H1 (cell line): ENCODE results near the gene MECP2. TPM values are rescaled to one million over a fixed set of nuclear protein-coding genes. Genes with fewer than 3 reads are reported as not detected.

Source experiments
- CTCF ChIA-PET: fragments of 300-600 bp; sonication (Branson Sonifier 250); formaldehyde crosslinking; loops from one replicate; lab custom pipeline; 2021; ENCODE audit not compliant: partially characterized antibody; lab: Charles Lee
- POLR2A ChIA-PET: fragments of 300-600 bp; sonication (Branson Sonifier 250); formaldehyde crosslinking; loops from one replicate; lab custom pipeline; 2021; ENCODE audit warnings: inconsistent platforms; ENCODE audit not compliant: partially characterized antibody; lab: Charles Lee
- DNase-seq, 2 experiments: peaks; one replicate each; pipeline versions ENCODE4 v3.0.0 to v3.0.0-alpha.2; 2010 to 2022; ENCODE audit warnings: low spot score in 2 of 2, low read depth in 1 of 2, mixed read lengths in 1 of 2
- FAIRE-seq: peaks from 2 replicates; lab custom pipeline; 2011; peaks lifted over from hg19 to GRCh38; lab: Jason Lieb, UNC
- H2AFZ ChIP-seq: 2 replicates; pipeline ENCODE4 v1.8.1; 2012; ENCODE audit warnings: low read length, inconsistent platforms
- H2AK5ac ChIP-seq: 2 replicates; pipeline ENCODE4 v1.6.1; 2013; ENCODE audit warnings: low read depth, low read length
- H2BK120ac ChIP-seq: replicated peaks from 2 replicates; pipeline ENCODE3; 2013; ENCODE audit warnings: low read depth, low read length, inconsistent platforms
- H2BK12ac ChIP-seq: 2 replicates; pipeline ENCODE4 v1.6.1; 2013; ENCODE audit warnings: low read depth, low read length
- H2BK15ac ChIP-seq: 2 replicates; pipeline ENCODE4 v1.6.1; 2013; ENCODE audit warnings: low read length
- H2BK20ac ChIP-seq: 2 replicates; pipeline ENCODE4 v1.6.1; 2013; ENCODE audit warnings: low read length
- H2BK5ac ChIP-seq: 2 replicates; pipeline ENCODE4 v1.6.1; 2013; ENCODE audit warnings: low read depth, low read length
- H3K14ac ChIP-seq: 2 replicates; pipeline ENCODE4 v1.6.1; 2013; ENCODE audit warnings: inconsistent platforms; ENCODE audit not compliant: insufficient read length
- H3K18ac ChIP-seq: 2 replicates; pipeline ENCODE4 v1.6.1; 2013; ENCODE audit warnings: low read length; ENCODE audit errors: extremely low read depth
- H3K23ac ChIP-seq: 2 replicates; pipeline ENCODE4 v1.6.1; 2013; ENCODE audit warnings: inconsistent platforms; ENCODE audit not compliant: insufficient read length
- H3K23me2 ChIP-seq: 2 replicates; pipeline ENCODE4 v1.6.1; 2013; ENCODE audit warnings: low read depth, low read length
- H3K27ac ChIP-seq: 2 replicates; pipeline ENCODE4 v1.6.1; 2011; ENCODE audit warnings: low read depth, low read length, inconsistent platforms
- H3K27me3 ChIP-seq, 4 experiments: replicated peaks in 1 of 4; 1 replicate in 1 of 4; 2 replicates in 3 of 4; pipeline versions ENCODE4 v1.6.1 to v1.8.1; 2011 to 2013; ENCODE audit warnings: low read length in 3 of 4, mild to moderate bottlenecking in 3 of 4, inconsistent platforms in 2 of 4, mixed read lengths in 2 of 4, moderate library complexity in 1 of 4; ENCODE audit not compliant: control insufficient read depth in 3 of 4, insufficient read depth in 3 of 4; ENCODE audit errors: extremely low read depth in 1 of 4
- H3K36me3 ChIP-seq, 4 experiments: 2 replicates each; pipeline versions ENCODE4 v1.6.1 to v1.8.1; 2011 to 2013; ENCODE audit warnings: mild to moderate bottlenecking in 4 of 4, low read length in 3 of 4, moderate library complexity in 2 of 4, control low read depth in 1 of 4, inconsistent platforms in 1 of 4; ENCODE audit not compliant: insufficient read depth in 4 of 4, control insufficient read depth in 2 of 4
- H3K4ac ChIP-seq: replicated peaks from 2 replicates; pipeline ENCODE3; 2013; ENCODE audit warnings: low read length, low read depth, mixed read lengths, inconsistent platforms; ENCODE audit not compliant: insufficient read length
- H3K4me1 ChIP-seq, 4 experiments: replicated peaks in 1 of 4; 1 replicate in 1 of 4; 2 replicates in 3 of 4; pipeline versions ENCODE4 v1.6.1 to v1.8.1; 2011 to 2013; ENCODE audit warnings: low read length in 3 of 4, inconsistent platforms in 2 of 4, mixed read lengths in 1 of 4; ENCODE audit not compliant: insufficient read depth in 4 of 4, control insufficient read depth in 3 of 4
- H3K4me2 ChIP-seq, 2 experiments: 2 replicates each; pipeline versions ENCODE4 v1.6.1 to v1.8.1; 2011 to 2013; ENCODE audit warnings: low read depth in 2 of 2, low read length in 2 of 2, control low read depth in 1 of 2, inconsistent platforms in 1 of 2, mild to moderate bottlenecking in 1 of 2; ENCODE audit not compliant: insufficient read depth in 1 of 2
- H3K4me3 ChIP-seq, 4 experiments: fragments of 200-600, 300-600 bp in 1 of 4; sonication (generic), shearing (Covaris generic), sonication (Bioruptor Twin) in 1 of 4; 2 replicates each; pipeline versions ENCODE4 v1.5.1 to v1.8.1; 2011 to 2016; ENCODE audit warnings: low read length in 4 of 4, low read depth in 3 of 4, control low read depth in 2 of 4, inconsistent platforms in 2 of 4, mild to moderate bottlenecking in 2 of 4, mixed read lengths in 1 of 4, moderate library complexity in 1 of 4; ENCODE audit not compliant: insufficient read depth in 2 of 4; ENCODE audit errors: extremely low read depth in 1 of 4
- H3K56ac ChIP-seq: replicated peaks from 2 replicates; pipeline ENCODE3; 2013; ENCODE audit warnings: low read depth, mild to moderate bottlenecking, mixed read lengths, low read length, inconsistent platforms; ENCODE audit not compliant: insufficient read length
- H3K79me1 ChIP-seq: 2 replicates; pipeline ENCODE4 v1.6.1; 2013; ENCODE audit warnings: low read depth, low read length, control low read depth
- H3K79me2 ChIP-seq, 2 experiments: 2 replicates each; pipeline versions ENCODE4 v1.6.1 to v1.8.1; 2012 to 2013; ENCODE audit warnings: low read length in 2 of 2, mild to moderate bottlenecking in 2 of 2, inconsistent platforms in 1 of 2; ENCODE audit not compliant: insufficient read depth in 2 of 2, control insufficient read depth in 1 of 2
- H3K9ac ChIP-seq, 4 experiments: replicated peaks in 1 of 4; 1 replicate in 1 of 4; 2 replicates in 3 of 4; pipeline versions ENCODE4 v1.6.1 to v1.8.1; 2011 to 2013; ENCODE audit warnings: low read depth in 3 of 4, low read length in 3 of 4, control low read depth in 2 of 4, mild to moderate bottlenecking in 2 of 4, moderate library complexity in 2 of 4, inconsistent platforms in 1 of 4; ENCODE audit errors: extremely low read depth in 1 of 4
- H3K9me3 ChIP-seq, 2 experiments: 2 replicates each; pipeline versions ENCODE4 v1.6.1 to v1.8.1; 2012 to 2013; ENCODE audit warnings: mild to moderate bottlenecking in 2 of 2, moderate library complexity in 2 of 2, control low read depth in 1 of 2, inconsistent platforms in 1 of 2, low read depth in 1 of 2, low read length in 1 of 2, mixed read lengths in 1 of 2; ENCODE audit not compliant: insufficient read depth in 2 of 2
- H4K20me1 ChIP-seq, 2 experiments: replicated peaks in 1 of 2; 2 replicates each; pipeline versions ENCODE3 to v1.8.1; 2011 to 2013; ENCODE audit warnings: inconsistent platforms in 2 of 2, low read length in 2 of 2, mild to moderate bottlenecking in 1 of 2; ENCODE audit not compliant: insufficient read depth in 2 of 2, control insufficient read depth in 1 of 2
- H4K5ac ChIP-seq: 2 replicates; pipeline ENCODE4 v1.6.1; 2013; ENCODE audit warnings: low read length, low read depth, mixed read lengths, inconsistent platforms; ENCODE audit not compliant: insufficient read length
- H4K8ac ChIP-seq: 2 replicates; pipeline ENCODE4 v1.8.0; 2013; ENCODE audit warnings: mild to moderate bottlenecking, moderate library complexity, low read length, inconsistent platforms; ENCODE audit not compliant: insufficient read depth; ENCODE audit errors: extremely low read depth
- H4K91ac ChIP-seq: replicated peaks from 2 replicates; pipeline ENCODE3; 2013; ENCODE audit warnings: low read length, mixed read lengths, inconsistent platforms; ENCODE audit not compliant: insufficient read length
- CBX5 ChIP-seq: fragments of 300-800, 300-1000 bp; sonication (generic); IDR thresholded peaks from 2 replicates; pipeline ENCODE4 v1.7.1; 2016; ENCODE audit warnings: antibody characterized with exemption, low read length, low read depth
- EP300 ChIP-seq, 2 experiments: IDR thresholded peaks; 1 replicate in 1 of 2; 2 replicates in 1 of 2; pipeline ENCODE4 v1.6.1; 2011 to 2012; ENCODE audit warnings: low read depth in 2 of 2, low read length in 2 of 2, mild to moderate bottlenecking in 2 of 2, borderline replicate concordance in 1 of 2, inconsistent platforms in 1 of 2, moderate library complexity in 1 of 2
- GTF2F1 ChIP-seq: IDR thresholded peaks from 2 replicates; pipeline ENCODE4 v1.6.1; 2012; ENCODE audit warnings: low read depth, low read length, improper control_type of control experiment, borderline replicate concordance
- JUN ChIP-seq: IDR thresholded peaks from 2 replicates; pipeline ENCODE4 v1.6.1; 2011; ENCODE audit warnings: low read depth, mild to moderate bottlenecking, improper control_type of control experiment, low read length
- SIRT6 ChIP-seq: IDR thresholded peaks from one replicate; pipeline ENCODE4 v1.7.1; 2012; ENCODE audit warnings: low read length, inconsistent platforms
- SIX5 ChIP-seq: IDR thresholded peaks from 2 replicates; pipeline ENCODE4 v1.6.1; 2011; ENCODE audit warnings: mild to moderate bottlenecking, low read depth, low read length
- TEAD4 ChIP-seq: IDR thresholded peaks from 2 replicates; pipeline ENCODE4 v1.6.1; 2012; ENCODE audit warnings: low read depth, low read length, inconsistent platforms, mixed read lengths
- WGBS, 2 experiments: shearing (Covaris generic) in 1 of 2; methylation state at CpG; one replicate each; pipeline versions ENCODE4 v1.1.6 to v1.1.7; 2013 to 2015; ENCODE audit warnings: low lambda C conversion rate in 2 of 2, mixed read lengths in 2 of 2, inconsistent platforms in 1 of 2, low coverage in 1 of 2, missing lambda C conversion rate in 1 of 2; ENCODE audit not compliant: insufficient replicate concordance in 2 of 2, insufficient coverage in 1 of 2, insufficient read length in 1 of 2; ENCODE audit errors: extremely low coverage in 1 of 2, missing lambda C conversion rate in 1 of 2; 5-methylcytosine and 5-hydroxymethylcytosine counted together
- polyA plus RNA-seq, 7 experiments: library from polyadenylated mRNA; depleted of rRNA in 3 of 7; stranded (reverse) in 5 of 7; unstranded in 2 of 7; fragments of >200 nt in 5 of 7; fragments of 200-250 nt in 2 of 7; gene quantifications; 1 replicate in 5 of 7; 2 replicates in 1 of 7; 4 replicates in 1 of 7; pipeline versions ENCODE4 v1.2.1 to v1.2.3, GENCODE V29; 2011 to 2013; ENCODE audit warnings: missing spikeins in 2 of 7, mixed read lengths in 2 of 7
- total RNA-seq: library from RNA; stranded (reverse); fragmentation: NEBNext Ultra II Directional; extraction: Animal tissue kit (Norgen Biotek cat#: 25700); gene quantifications from 2 replicates; pipeline ENCODE4 v1.2.1, GENCODE V29; 2021
- TF ChIP-seq, protein P1 (sequence below): IDR thresholded peaks from 2 replicates; pipeline ENCODE4 v1.6.1; 2011; ENCODE audit warnings: low read length, improper control_type of control experiment

Gene MECP2
- total and polyA plus RNA-seq, 2 of the 8 experiments (the other 6 are each of a cell fraction or from before 2014, with no cell fraction given), result 5.0 to 32.4 TPM

DNA sequence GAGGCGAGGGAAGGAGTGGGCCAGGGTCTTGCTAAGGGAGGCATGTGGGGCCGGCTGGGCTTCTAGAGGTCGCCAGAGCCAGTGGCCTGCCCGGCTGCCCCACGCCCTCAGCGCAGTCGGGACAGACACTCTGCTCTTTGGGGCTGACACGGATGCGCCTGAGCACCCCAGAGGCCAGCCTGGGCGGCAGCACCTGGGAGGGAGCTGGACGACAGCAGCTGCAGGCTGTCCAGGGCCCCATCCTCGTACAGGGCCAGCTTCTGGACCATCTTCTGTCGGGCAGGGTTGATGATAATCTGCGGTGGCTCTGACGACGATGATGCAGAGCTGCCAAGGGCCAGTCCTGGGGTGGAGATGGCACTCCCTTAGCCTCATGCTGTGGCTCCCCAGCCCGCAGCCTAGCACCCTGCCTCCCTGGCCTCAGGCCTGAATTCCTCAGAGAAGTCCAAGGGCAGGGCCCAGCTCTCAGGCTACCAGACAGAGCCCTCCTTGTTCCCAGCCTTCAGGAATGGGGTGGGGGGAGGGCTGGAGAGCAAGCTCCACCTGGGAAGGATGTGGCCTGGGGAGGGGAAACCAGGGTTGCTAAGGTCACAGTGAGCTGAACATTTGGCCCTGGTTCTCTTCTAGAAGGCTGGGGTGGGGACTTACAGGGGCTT is 85.1 kb downstream of the MECP2 start:
- H3K79me2 ChIP-seq, result no peaks in the 10 kb centered on the region
- no peak overlapping the region for H2AK5ac ChIP-seq
- no peak overlapping the region for H3K4me2 ChIP-seq
- H3K9ac ChIP-seq, result no peak overlapping the region
- no peak overlapping the region for H3K14ac ChIP-seq
- H2AFZ ChIP-seq, result no peak overlapping the region
- H4K5ac ChIP-seq, result no peak overlapping the region
- H3K4me3 ChIP-seq, result no peak overlapping the region
- H2BK12ac ChIP-seq, result no peak overlapping the region
- H4K91ac ChIP-seq, result no peak overlapping the region
- POLR2A ChIA-PET, result interaction anchor here (0.9 to 2.9 kb wide), 8 partner anchors 8 to 86 kb away, joined by 3 to 15 read pairs (median 4); partner anchors contain the start of gene HCFC1
- 83% methylated on average over 6 of the region's 17 CpGs; no CpG with 5 or more reads in 1 of the 2 experiments for WGBS, 2 experiments
- DNase-seq, result no peak
- H2BK15ac ChIP-seq, result no peak overlapping the region
- peaks cover 2 to 9% (median 5%) of the 10 kb centered on the region in 4 experiments; a peak in 3 of 8 replicates for H3K36me3 ChIP-seq
- H3K4me1 ChIP-seq, result peaks cover 0 to 7% (median 3%) of the 10 kb centered on the region in 4 experiments; a peak in 2 of 7 replicates
- no peak for FAIRE-seq
- no peak overlapping the region for H2BK20ac ChIP-seq
- no peaks in the 10 kb centered on the region for H3K79me1 ChIP-seq
- H4K20me1 ChIP-seq, result no peaks in the 10 kb centered on the region
- no peak overlapping the region for H4K8ac ChIP-seq
- no peak overlapping the region for H3K23ac ChIP-seq
- TF ChIP-seq TEAD4, result no peak
- no peak for TF ChIP-seq GTF2F1
- TF ChIP-seq CBX5, result no peak
- TF ChIP-seq JUN, result no peak
- TF ChIP-seq SIRT6, result no peak
- TF ChIP-seq, protein P1, sequence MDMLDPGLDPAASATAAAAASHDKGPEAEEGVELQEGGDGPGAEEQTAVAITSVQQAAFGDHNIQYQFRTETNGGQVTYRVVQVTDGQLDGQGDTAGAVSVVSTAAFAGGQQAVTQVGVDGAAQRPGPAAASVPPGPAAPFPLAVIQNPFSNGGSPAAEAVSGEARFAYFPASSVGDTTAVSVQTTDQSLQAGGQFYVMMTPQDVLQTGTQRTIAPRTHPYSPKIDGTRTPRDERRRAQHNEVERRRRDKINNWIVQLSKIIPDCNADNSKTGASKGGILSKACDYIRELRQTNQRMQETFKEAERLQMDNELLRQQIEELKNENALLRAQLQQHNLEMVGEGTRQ, result no peak
- no peak for TF ChIP-seq EP300 (IDR thresholded peaks at IDR 0.05; ENCODE audit: borderline replicate concordance in 1 of 2, low read depth in 2 of 2, low read length in 2 of 2)
- no peak for TF ChIP-seq SIX5
- H3K4ac ChIP-seq, result no peak overlapping the region
- no peak overlapping the region for H3K56ac ChIP-seq
- CTCF ChIA-PET, result interaction anchor here (0.6 to 4.1 kb wide), 16 partner anchors 11 to 111 kb away, joined by 3 to 29 read pairs (median 6); partner anchors contain the start of genes HCFC1 and TMEM187
- H2BK120ac ChIP-seq, result no peak overlapping the region
- no peaks in the 10 kb centered on the region for H3K27me3 ChIP-seq
- H2BK5ac ChIP-seq, result no peak overlapping the region
- no peaks in the 10 kb centered on the region for H3K23me2 ChIP-seq
- no peaks in the 10 kb centered on the region for H3K9me3 ChIP-seq
- no peak overlapping the region for H3K18ac ChIP-seq
- no peak overlapping the region for H3K27ac ChIP-seq
